CD4-positive, alpha-beta memory T cell (primary cell): ENCODE measurements around the gene KIF26B. TPM values are rescaled to one million over a fixed set of nuclear protein-coding genes. Genes with fewer than 3 reads are reported as not detected.

ENCODE experiments used
- CTCF ChIA-PET: fragments of 350-600 bp; sonication (Branson Sonifier 250); formaldehyde crosslinking; loops from one replicate; lab custom pipeline; 2021; ENCODE audit warnings: inconsistent platforms; ENCODE audit not compliant: partially characterized antibody; lab: Charles Lee
- POLR2A ChIA-PET: fragments of 350-600 bp; sonication (Branson Sonifier 250); formaldehyde crosslinking; loops from one replicate; lab custom pipeline; 2021; ENCODE audit not compliant: partially characterized antibody; lab: Charles Lee
- DNase-seq, 5 donors: peaks; one replicate each; pipeline versions ENCODE4 v3.0.0 to v3.0.0-alpha.2; 2020 to 2022; ENCODE audit warnings: mixed read lengths in 1 of 5
- H3K27ac ChIP-seq: one replicate; pipeline ENCODE4 v1.7.0; 2013; ENCODE audit warnings: low read depth, low read length
- H3K27me3 ChIP-seq: 2 replicates; pipeline ENCODE4 v1.7.0; 2013; ENCODE audit warnings: mild to moderate bottlenecking, low read length, moderate library complexity; ENCODE audit not compliant: insufficient read depth
- H3K36me3 ChIP-seq: 2 replicates; pipeline ENCODE4 v1.7.0; 2013; ENCODE audit warnings: mild to moderate bottlenecking, low read length, moderate library complexity; ENCODE audit not compliant: insufficient read depth
- H3K4me1 ChIP-seq: 2 replicates; pipeline ENCODE4 v1.7.0; 2013; ENCODE audit warnings: mild to moderate bottlenecking, low read length, moderate library complexity; ENCODE audit not compliant: insufficient read depth
- H3K4me3 ChIP-seq, 2 donors: one replicate each; pipeline ENCODE4 v1.7.0; 2013; ENCODE audit warnings: low read length in 2 of 2, mild to moderate bottlenecking in 1 of 2
- H3K9me3 ChIP-seq, 2 donors: one replicate each; pipeline ENCODE4 v1.7.0; 2013; ENCODE audit warnings: low read length in 2 of 2, control low read depth in 1 of 2; ENCODE audit not compliant: control insufficient read depth in 1 of 2
- H3K27ac Mint-ChIP-seq, 7 donors: one replicate each; pipeline ENCODE4 v1.8.0; 2020 to 2021; ENCODE audit warnings: mixed read lengths in 7 of 7, mild to moderate bottlenecking in 6 of 7, inconsistent platforms in 3 of 7, moderate library complexity in 3 of 7
- H3K27me3 Mint-ChIP-seq, 2 donors: one replicate each; pipeline ENCODE4 v1.8.0; 2020 to 2021; ENCODE audit warnings: mixed read lengths in 2 of 2
- H3K36me3 Mint-ChIP-seq, 2 donors: one replicate each; pipeline ENCODE4 v1.8.0; 2020 to 2021; ENCODE audit warnings: mixed read lengths in 2 of 2, inconsistent platforms in 1 of 2, mild to moderate bottlenecking in 1 of 2
- H3K4me1 Mint-ChIP-seq, 4 donors: one replicate each; pipeline ENCODE4 v1.8.0; 2020 to 2021; ENCODE audit warnings: mixed read lengths in 4 of 4, mild to moderate bottlenecking in 1 of 4
- H3K4me3 Mint-ChIP-seq, 8 donors: one replicate each; pipeline ENCODE4 v1.8.0; 2020 to 2021; ENCODE audit warnings: mixed read lengths in 8 of 8, mild to moderate bottlenecking in 7 of 8, moderate library complexity in 6 of 8, inconsistent platforms in 3 of 8
- H3K9me3 Mint-ChIP-seq, 8 donors: one replicate each; pipeline ENCODE4 v1.8.0; 2020 to 2021; ENCODE audit warnings: mixed read lengths in 8 of 8, mild to moderate bottlenecking in 5 of 8, inconsistent platforms in 3 of 8, moderate library complexity in 1 of 8
- intact Hi-C: fragments of 100-400 bp; cut with micrococcal nuclease; formaldehyde crosslinking; loops from one replicate; pipeline ENCODE4 v1.15.1; 2023
- polyA plus RNA-seq, 2 donors: library from polyadenylated mRNA; unstranded; fragments of 300-500 nt; fragmentation: Illumina TruSeq; gene quantifications; one replicate each; pipeline ENCODE4 v1.2.3, GENCODE V29; 2021
- total RNA-seq, 2 experiments: library from RNA; stranded (reverse); gene quantifications; one replicate each; pipeline ENCODE4 v1.2.3, GENCODE V29; 2021

KIF26B gene
- total and polyA plus RNA-seq, 4 experiments from 2014 or later: 0.10 TPM; not detected in 3

- Histone ChIP-seq H3K9me3 (peaks cover 0 to 17% of the 10 kb centered on the region in 2 donors), H3K27ac (no peak overlapping the region), H3K27me3 (no peaks in the 10 kb centered on the region), H3K4me1 (no peaks in the 10 kb centered on the region), H3K36me3 (no peaks in the 10 kb centered on the region), H3K4me3 (no peak overlapping the region)
- H3K36me3 Mint-ChIP-seq: no peaks in the 10 kb centered on the region
- DNase-seq: no peak
- intact Hi-C loops: no loop called here
- H3K4me1 Mint-ChIP-seq: no peaks in the 10 kb centered on the region
- H3K9me3 Mint-ChIP-seq: peaks cover 2 to 33% (median 17%) of the 10 kb centered on the region in 8 donors
- POLR2A ChIA-PET: no interaction called here
- no peaks in the 10 kb centered on the region for H3K27me3 Mint-ChIP-seq
- CTCF ChIA-PET: no interaction called here
- no peak overlapping the region for H3K4me3 Mint-ChIP-seq
- H3K27ac Mint-ChIP-seq: peak overlapping the region in 1 of 7 donors; percentile 37
Observed at GRCh38 chr1:245207056-245207638, 52.4 kb downstream of the KIF26B start.

- Mint-ChIP-seq H3K36me3 (no peaks in the 10 kb centered on the region), H3K27ac (no peak overlapping the region), H3K9me3 (peaks cover 2 to 33% (median 17%) of the 10 kb centered on the region in 8 donors), H3K4me1 (no peaks in the 10 kb centered on the region), H3K27me3 (no peaks in the 10 kb centered on the region), H3K4me3 (no peak overlapping the region)
- Histone ChIP-seq H3K4me1 (no peaks in the 10 kb centered on the region), H3K27ac (no peak overlapping the region), H3K9me3 (peaks cover 0 to 17% of the 10 kb centered on the region in 2 donors), H3K36me3 (no peaks in the 10 kb centered on the region), H3K4me3 (no peak overlapping the region), H3K27me3 (no peaks in the 10 kb centered on the region)
- DNase-seq: no peak
- intact Hi-C loops: no loop called here
- POLR2A ChIA-PET: no interaction called here
- CTCF ChIA-PET: no interaction called here
Observed at GRCh38 chr1:245207801-245208200, 53.0 kb downstream of the KIF26B start.

GRCh38 chr1:245209658-245210435 is 55.1 kb downstream of the KIF26B start:
- no peak overlapping the region for H3K4me3 Mint-ChIP-seq
- intact Hi-C loops: no loop called here
- no peak overlapping the region for H3K27ac Mint-ChIP-seq
- ChIA-PET CTCF (no interaction called here), POLR2A (no interaction called here)
- H3K4me1 Mint-ChIP-seq: no peaks in the 10 kb centered on the region
- H3K9me3 ChIP-seq: peaks cover 0 to 17% of the 10 kb centered on the region in 2 donors
- no peaks in the 10 kb centered on the region for H3K27me3 Mint-ChIP-seq
- H3K36me3 ChIP-seq: no peaks in the 10 kb centered on the region
- DNase-seq: no peak
- H3K4me3 ChIP-seq: no peak overlapping the region
- H3K27ac ChIP-seq: no peak overlapping the region
- no peaks in the 10 kb centered on the region for H3K27me3 ChIP-seq
- H3K4me1 ChIP-seq: no peaks in the 10 kb centered on the region
- H3K36me3 Mint-ChIP-seq: no peaks in the 10 kb centered on the region
- peaks cover 2 to 32% (median 17%) of the 10 kb centered on the region in 8 donors for H3K9me3 Mint-ChIP-seq

GRCh38 chr1:245211035-245211749 is 56.4 kb downstream of the KIF26B start:
- Histone ChIP-seq H3K4me3 (no peak overlapping the region), H3K9me3 (peaks cover 0 to 15% of the 10 kb centered on the region in 2 donors), H3K4me1 (no peaks in the 10 kb centered on the region), H3K36me3 (no peaks in the 10 kb centered on the region), H3K27ac (no peak overlapping the region), H3K27me3 (no peaks in the 10 kb centered on the region)
- peaks cover 0 to 26% (median 14%) of the 10 kb centered on the region in 8 donors for H3K9me3 Mint-ChIP-seq
- no peaks in the 10 kb centered on the region for H3K27me3 Mint-ChIP-seq
- no peak overlapping the region for H3K27ac Mint-ChIP-seq
- no peak for DNase-seq
- H3K36me3 Mint-ChIP-seq: no peaks in the 10 kb centered on the region
- no peak overlapping the region for H3K4me3 Mint-ChIP-seq
- no peaks in the 10 kb centered on the region for H3K4me1 Mint-ChIP-seq
- ChIA-PET POLR2A (no interaction called here), CTCF (no interaction called here)
- intact Hi-C loops: no loop called here

GRCh38 chr1:245211761-245212160 is 57.0 kb downstream of the KIF26B start:
- Mint-ChIP-seq H3K9me3 (peaks cover 0 to 20% (median 10%) of the 10 kb centered on the region in 8 donors), H3K36me3 (no peaks in the 10 kb centered on the region), H3K4me1 (peaks cover 0 to 3% (median 0%) of the 10 kb centered on the region in 4 donors), H3K4me3 (no peak overlapping the region), H3K27me3 (peaks cover 0 to 3% of the 10 kb centered on the region in 2 donors), H3K27ac (no peak overlapping the region)
- Histone ChIP-seq H3K27ac (no peak overlapping the region), H3K36me3 (no peaks in the 10 kb centered on the region), H3K27me3 (no peaks in the 10 kb centered on the region), H3K4me3 (no peak overlapping the region), H3K9me3 (peaks cover 0 to 10% of the 10 kb centered on the region in 2 donors), H3K4me1 (no peaks in the 10 kb centered on the region)
- no peak for DNase-seq
- intact Hi-C loops: no loop called here
- CTCF ChIA-PET: no interaction called here
- POLR2A ChIA-PET: no interaction called here

- no peak overlapping the region for H3K4me3 ChIP-seq
- H3K27ac ChIP-seq: no peak overlapping the region
- DNase-seq: no peak
- Mint-ChIP-seq H3K9me3 (peaks cover 0 to 15% (median 4%) of the 10 kb centered on the region in 8 donors), H3K4me3 (no peak overlapping the region), H3K27me3 (peaks cover 0 to 4% of the 10 kb centered on the region in 2 donors), H3K27ac (no peak overlapping the region), H3K4me1 (peaks cover 0 to 6% (median 0%) of the 10 kb centered on the region in 4 donors), H3K36me3 (no peaks in the 10 kb centered on the region)
- CTCF ChIA-PET: no interaction called here
- H3K9me3 ChIP-seq: peaks cover 0 to 5% of the 10 kb centered on the region in 2 donors
- POLR2A ChIA-PET: no interaction called here
- intact Hi-C loops: no loop called here
- no peaks in the 10 kb centered on the region for H3K36me3 ChIP-seq
- H3K4me1 ChIP-seq: no peaks in the 10 kb centered on the region
- H3K27me3 ChIP-seq: no peaks in the 10 kb centered on the region
Observed at GRCh38 chr1:245212221-245212710, 57.5 kb downstream of the KIF26B start.
